KMS-11 (cell line): ENCODE measurements around the gene CASK.

Experiments used
- H2AFZ ChIP-seq: fragments of 200-600 bp; sonication (generic); 2 replicates; pipeline ENCODE4 v1.6.1; 2016; ENCODE audit warnings: antibody characterized with exemption, mixed run types, low read depth
- H3K27ac ChIP-seq: fragments of 200-600 bp; sonication (generic); 2 replicates; pipeline ENCODE4 v1.6.1; 2016; ENCODE audit warnings: mild to moderate bottlenecking, mixed run types
- H3K27me3 ChIP-seq: fragments of 200-600 bp; sonication (generic); 2 replicates; pipeline ENCODE4 v1.6.1; 2017; ENCODE audit warnings: mild to moderate bottlenecking, low read depth, mixed run types, moderate library complexity; ENCODE audit not compliant: insufficient read depth
- H3K36me3 ChIP-seq: fragments of 200-600 bp; sonication (generic); 2 replicates; pipeline ENCODE4 v1.6.1; 2017; ENCODE audit warnings: mild to moderate bottlenecking, mixed run types; ENCODE audit not compliant: insufficient read depth
- H3K4me1 ChIP-seq: fragments of 200-600 bp; sonication (generic); 2 replicates; pipeline ENCODE4 v1.6.1; 2016; ENCODE audit warnings: mild to moderate bottlenecking, low read depth, mixed run types; ENCODE audit not compliant: poor library complexity, severe bottlenecking
- H3K4me2 ChIP-seq: fragments of 200-600 bp; sonication (generic); 2 replicates; pipeline ENCODE4 v1.7.0; 2016; ENCODE audit warnings: mild to moderate bottlenecking, mixed run types
- H3K4me3 ChIP-seq: fragments of 200-600 bp; sonication (generic); IDR thresholded peaks from 2 replicates; pipeline ENCODE4 v1.6.1; 2017; ENCODE audit warnings: low read depth, low read length, mixed read lengths; ENCODE audit not compliant: insufficient read depth
- H3K79me2 ChIP-seq: fragments of 200-600 bp; sonication (generic); 2 replicates; pipeline ENCODE4 v1.6.1; 2016; ENCODE audit warnings: low read depth, mixed run types; ENCODE audit not compliant: insufficient read depth
- H3K9ac ChIP-seq: fragments of 200-600 bp; sonication (generic); 2 replicates; pipeline ENCODE4 v1.6.1; 2016; ENCODE audit warnings: mild to moderate bottlenecking, mixed run types
- H4K20me1 ChIP-seq: fragments of 200-600 bp; sonication (generic); 2 replicates; pipeline ENCODE4 v1.6.1; 2016; ENCODE audit warnings: mild to moderate bottlenecking, mixed run types; ENCODE audit not compliant: insufficient read depth
- CTCF ChIP-seq: fragments of 200-600 bp; sonication (generic); conservative IDR thresholded peaks from 2 replicates; pipeline ENCODE4 v1.6.1; 2017; ENCODE audit warnings: low read depth, mild to moderate bottlenecking, antibody characterized with exemption, low read length, moderate library complexity, mixed read lengths

Gene CASK

DNA sequence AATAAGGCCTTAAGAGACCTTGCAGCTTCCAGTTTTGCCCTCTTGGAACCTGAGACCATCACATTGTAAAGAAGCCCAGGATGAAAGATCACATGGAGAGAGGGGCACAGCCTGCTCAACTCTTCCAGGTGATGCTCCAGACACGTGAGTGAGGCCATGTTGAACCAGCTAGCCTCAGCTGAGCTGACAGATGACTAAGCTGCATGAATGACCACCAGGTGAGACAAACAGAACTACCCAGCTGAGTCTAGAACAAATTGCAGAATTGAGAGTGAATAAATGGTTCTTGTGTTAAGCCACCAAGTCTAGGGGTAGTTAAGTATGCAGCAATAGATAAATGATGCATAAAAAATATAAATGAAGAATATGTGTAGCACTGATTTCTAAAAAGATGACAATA lies 216.1 kb downstream of the CASK start:
- H3K4me2 ChIP-seq = no peak overlapping the region
- H3K27ac ChIP-seq = no peak overlapping the region
- H3K9ac ChIP-seq = no peak overlapping the region
- H3K27me3 ChIP-seq = no peaks in the 10 kb centered on the region
- H3K4me3 ChIP-seq = no peak overlapping the region
- no peaks in the 10 kb centered on the region for H3K79me2 ChIP-seq
- no peak for TF ChIP-seq CTCF
- H3K4me1 ChIP-seq = peaks cover 22% of the 10 kb centered on the region
- no peaks in the 10 kb centered on the region for H4K20me1 ChIP-seq
- no peak overlapping the region for H2AFZ ChIP-seq
- no peaks in the 10 kb centered on the region for H3K36me3 ChIP-seq

GRCh38 chrX:41705680-41706374 lies 217.5 kb downstream of the CASK start:
- Histone ChIP-seq H3K36me3 (no peaks in the 10 kb centered on the region), H3K4me3 (no peak overlapping the region), H4K20me1 (no peaks in the 10 kb centered on the region), H3K9ac (no peak overlapping the region), H3K27me3 (no peaks in the 10 kb centered on the region), H3K4me2 (no peak overlapping the region; the same call in 1 of the 2 replicates), H3K79me2 (no peaks in the 10 kb centered on the region), H2AFZ (no peak overlapping the region), H3K4me1 (peaks cover 22% of the 10 kb centered on the region), H3K27ac (no peak overlapping the region)
- TF ChIP-seq CTCF = no peak

DNA sequence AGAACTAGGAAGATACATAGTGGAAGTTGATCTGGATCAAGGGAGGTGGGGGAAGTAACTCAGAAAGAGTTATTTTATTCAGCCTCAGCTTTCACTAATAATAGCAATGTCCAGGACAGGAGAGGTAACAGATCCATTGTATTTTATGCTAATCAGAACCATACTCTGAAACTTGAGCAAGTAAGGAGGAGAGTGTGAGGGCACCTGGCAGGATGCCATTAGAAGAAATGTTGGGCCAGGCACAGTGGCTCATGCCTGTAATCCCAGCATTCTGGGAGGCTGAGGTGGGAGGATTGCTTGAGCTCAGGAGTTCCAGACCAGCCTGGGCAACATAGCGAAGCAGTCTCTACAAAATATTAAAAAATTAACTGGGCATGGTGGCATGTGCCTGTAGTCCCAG lies 218.3 kb downstream of the CASK start:
- Histone ChIP-seq H3K4me1 (peaks cover 22% of the 10 kb centered on the region), H4K20me1 (no peaks in the 10 kb centered on the region), H3K27me3 (no peaks in the 10 kb centered on the region), H3K36me3 (no peaks in the 10 kb centered on the region), H3K4me3 (no peak overlapping the region), H3K4me2 (no peak overlapping the region), H2AFZ (no peak overlapping the region), H3K9ac (no peak overlapping the region), H3K79me2 (no peaks in the 10 kb centered on the region), H3K27ac (no peak overlapping the region)
- no peak for TF ChIP-seq CTCF

DNA sequence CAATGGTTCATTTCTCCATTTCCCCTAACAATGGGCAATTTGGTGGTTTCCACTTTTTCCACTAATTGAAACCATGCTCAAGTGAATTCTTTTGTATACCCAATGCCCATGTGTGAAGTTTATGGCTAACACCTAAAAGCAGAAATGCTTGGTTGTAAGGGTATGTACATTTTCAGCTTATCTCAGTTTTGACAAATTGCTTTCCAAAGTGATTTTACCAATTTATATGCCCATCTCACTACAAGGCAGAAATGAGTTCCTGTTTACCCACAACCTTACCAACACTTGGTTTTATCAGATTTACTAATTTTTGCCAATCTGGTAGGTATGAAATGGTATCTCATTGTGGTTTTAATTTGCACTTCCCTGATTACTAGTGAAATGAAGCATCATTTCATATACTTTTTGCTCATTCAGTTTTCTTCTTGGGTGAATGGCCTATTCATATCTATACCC lies 219.8 kb downstream of the CASK start:
- H3K4me2 ChIP-seq = no peak overlapping the region
- TF ChIP-seq CTCF = no peak
- H3K27me3 ChIP-seq = no peaks in the 10 kb centered on the region

More for the DNA sequence above, 219.8 kb downstream of the CASK start:
- H3K4me3 ChIP-seq = no peak overlapping the region
- no peak overlapping the region for H3K27ac ChIP-seq
- H3K36me3 ChIP-seq = no peaks in the 10 kb centered on the region
- H4K20me1 ChIP-seq = no peaks in the 10 kb centered on the region
- no peak overlapping the region for H3K9ac ChIP-seq
- H2AFZ ChIP-seq = no peak overlapping the region
- no peaks in the 10 kb centered on the region for H3K79me2 ChIP-seq
- peaks cover 22% of the 10 kb centered on the region for H3K4me1 ChIP-seq
